UCSD-AML1 (cell line): Measurements from ENCODE around the gene YAE1.

Experiments
- DNase-seq: peaks from one replicate; lab custom pipeline; 2025; ENCODE audit not compliant: unreplicated experiment; lab: John Stamatoyannopoulos, UW

Gene YAE1

DNA sequence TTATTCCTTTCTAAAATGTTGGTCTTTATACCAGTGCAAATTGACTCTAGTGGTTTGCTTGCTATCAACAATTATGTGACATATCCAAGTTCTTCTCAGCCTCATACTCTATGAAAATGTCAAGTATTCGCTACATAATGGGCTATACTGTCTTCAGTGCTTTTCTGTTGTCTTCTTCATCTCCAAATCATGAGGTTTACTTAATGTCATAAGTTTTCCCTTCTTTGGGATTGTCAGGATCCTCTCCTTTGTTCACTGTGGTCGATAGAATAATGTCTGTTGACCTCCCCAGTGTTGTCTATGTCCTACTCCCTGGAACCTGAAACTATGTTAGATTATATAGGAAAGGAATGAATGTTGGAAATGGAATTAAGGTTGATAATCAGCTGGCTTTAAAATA, 40.7 kb downstream of the YAE1 start:
- no peak for DNase-seq

- no peak for DNase-seq
Observed at GRCh38 chr7:39607865-39608264, 41.7 kb downstream of the YAE1 start.

DNA sequence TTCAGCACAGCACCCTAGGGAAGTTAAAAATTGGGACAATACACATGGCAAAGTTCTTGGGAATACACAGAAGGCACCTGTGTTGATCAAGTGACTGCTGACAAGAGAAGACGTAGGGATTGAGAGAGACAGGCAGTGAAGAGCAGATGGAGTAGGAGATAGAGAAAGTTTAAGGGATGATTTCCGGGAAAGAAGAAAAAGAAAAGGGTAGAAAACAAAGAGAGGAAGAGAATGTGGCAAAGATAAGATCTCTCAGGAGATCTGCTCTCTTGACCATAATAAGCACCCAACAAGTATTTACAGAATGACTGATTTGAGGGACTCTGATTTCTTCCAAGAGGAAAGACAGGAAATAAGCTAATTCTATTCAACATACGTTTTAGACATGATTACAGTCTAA, 42.1 kb downstream of the YAE1 start:
- no peak for DNase-seq

DNA sequence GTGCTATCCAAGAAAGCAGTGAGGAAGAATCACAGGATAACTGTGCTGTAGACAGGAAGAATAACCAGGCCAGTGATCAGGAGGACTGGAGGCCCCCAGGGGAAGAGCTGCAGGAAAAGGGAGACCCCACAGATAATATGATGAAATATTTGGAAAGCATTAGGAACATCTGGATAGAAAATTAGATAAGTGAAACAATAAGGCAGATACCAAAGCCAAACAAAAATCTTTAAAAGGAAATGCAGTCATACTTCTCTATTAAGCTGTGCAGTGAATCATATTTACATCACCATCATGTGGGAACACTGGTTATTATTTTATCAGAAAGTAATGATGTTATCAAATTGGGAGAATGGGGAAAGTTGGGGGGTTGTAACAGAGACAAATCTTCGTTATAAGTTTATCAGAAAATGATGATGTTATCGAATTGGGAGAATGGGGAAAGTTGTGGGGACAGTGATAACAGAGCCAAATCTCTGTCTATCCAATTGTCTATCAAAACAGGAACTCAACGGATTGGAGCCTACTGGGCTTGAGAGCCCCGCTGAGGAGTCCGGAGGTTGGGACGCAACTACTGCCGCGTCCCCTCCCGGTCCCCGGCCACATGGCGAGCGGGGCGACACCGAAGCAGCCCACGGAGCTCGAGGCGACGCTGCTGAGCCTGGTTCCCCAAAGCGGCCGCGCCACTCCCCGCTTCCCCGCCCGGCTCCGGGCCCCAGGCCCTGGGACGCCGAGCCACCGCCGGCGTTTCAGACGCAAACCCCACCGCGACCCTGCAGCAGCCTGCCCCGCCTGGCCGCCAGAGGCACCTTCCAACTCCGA, 43.1 kb downstream of the YAE1 start:
- DNase-seq: no peak

DNA sequence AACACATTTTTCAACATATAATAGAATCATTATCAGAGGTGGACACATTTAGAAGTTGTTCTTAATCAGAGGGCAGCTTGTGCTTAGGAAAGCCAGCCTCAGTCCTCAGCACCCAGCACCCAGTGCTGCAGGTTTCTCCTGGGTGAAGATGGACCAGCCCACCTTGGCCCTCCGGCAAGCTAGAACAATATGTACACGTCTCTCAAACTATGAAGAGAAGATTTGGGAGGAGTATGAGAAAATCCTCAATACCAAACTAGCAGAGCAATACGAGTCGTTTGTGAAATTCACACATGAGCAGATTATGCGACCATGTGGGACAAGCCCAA, 43.7 kb downstream of the YAE1 start:
- DNase-seq: no peak

- no peak for DNase-seq
Observed at GRCh38 chr7:39613577-39613976, 47.4 kb downstream of the YAE1 start.

DNA sequence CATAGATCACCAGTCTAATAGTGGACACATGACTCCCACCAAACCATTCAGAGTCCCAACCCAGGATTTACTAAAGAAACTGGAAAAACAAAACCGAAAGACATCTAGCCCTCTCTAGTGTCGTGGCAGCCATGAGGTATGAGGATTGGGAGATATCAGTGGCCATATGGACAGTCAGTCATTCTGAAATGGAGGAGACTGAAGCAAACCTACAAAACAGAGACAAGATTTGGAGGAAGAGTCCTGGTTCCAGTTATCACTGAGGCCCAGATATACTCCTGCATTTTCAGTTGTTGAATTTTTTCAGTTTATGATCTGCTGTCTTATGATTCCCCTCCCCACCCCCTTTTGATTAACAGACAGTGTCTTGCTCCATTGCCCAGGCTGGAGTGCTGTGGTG, 48.1 kb downstream of the YAE1 start:
- no peak for DNase-seq

GRCh38 chr7:39615350-39615975, 49.3 kb downstream of the YAE1 start:
- no peak for DNase-seq

DNA sequence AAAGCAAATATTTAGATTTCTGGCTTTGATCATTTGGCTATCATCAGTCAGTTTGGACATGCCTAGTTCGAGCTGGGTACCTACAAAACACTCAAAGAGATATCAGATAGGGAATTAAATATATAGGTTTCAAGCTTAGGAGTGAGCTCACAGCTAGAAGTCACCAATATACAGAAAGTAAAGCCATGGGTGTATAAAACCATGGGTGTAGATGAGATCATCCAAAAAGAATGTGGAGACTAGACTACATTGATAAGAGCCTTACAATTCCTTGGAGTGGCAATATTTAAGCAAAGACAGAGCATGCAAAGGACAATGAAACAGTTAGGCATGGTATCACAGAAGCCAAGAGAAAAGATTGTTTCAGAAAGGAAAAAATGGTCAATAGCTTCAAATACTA, 49.9 kb downstream of the YAE1 start:
- no peak for DNase-seq

DNA sequence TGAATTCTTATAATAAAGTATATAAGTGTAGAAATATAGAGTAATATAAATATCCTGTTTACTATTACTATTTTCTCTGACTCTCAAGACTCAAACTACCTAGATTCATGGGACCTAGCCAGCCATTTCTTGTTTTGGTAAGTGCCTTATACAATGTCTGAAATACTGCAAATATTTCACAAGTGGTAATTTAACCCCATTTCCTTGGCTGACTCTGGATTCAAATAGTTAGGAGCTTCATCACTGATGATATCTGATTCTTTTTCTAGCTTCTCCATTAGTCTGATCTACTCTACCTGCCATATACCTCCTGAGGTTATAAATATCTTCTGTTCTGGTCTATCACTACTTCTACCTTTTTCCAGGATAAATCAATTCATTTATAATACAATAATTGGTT, 50.8 kb downstream of the YAE1 start:
- no peak for DNase-seq

- no peak for DNase-seq
Observed at GRCh38 chr7:39618868-39619267, 52.7 kb downstream of the YAE1 start.

DNA sequence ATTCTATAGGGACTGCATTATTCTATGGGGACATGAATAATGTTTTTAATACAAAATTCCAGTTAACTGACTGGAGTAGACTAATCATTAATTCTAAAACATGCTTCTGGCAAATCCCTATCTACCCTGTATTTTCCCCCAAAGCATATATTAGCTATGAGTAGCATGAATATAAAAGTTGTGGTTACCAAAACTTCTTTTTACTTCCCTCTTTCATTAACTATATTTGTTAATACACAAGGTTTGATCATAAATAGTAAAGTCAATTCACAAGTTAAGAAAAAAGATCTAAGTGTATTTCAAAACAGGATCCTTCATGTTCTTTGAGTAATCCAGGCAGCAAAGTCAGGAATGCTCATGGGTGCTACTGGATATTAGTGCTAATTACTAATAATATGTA, 54.3 kb downstream of the YAE1 start:
- DNase-seq: no peak

- no peak for DNase-seq
Observed at GRCh38 chr7:39621261-39621660, 55.1 kb downstream of the YAE1 start.

DNA sequence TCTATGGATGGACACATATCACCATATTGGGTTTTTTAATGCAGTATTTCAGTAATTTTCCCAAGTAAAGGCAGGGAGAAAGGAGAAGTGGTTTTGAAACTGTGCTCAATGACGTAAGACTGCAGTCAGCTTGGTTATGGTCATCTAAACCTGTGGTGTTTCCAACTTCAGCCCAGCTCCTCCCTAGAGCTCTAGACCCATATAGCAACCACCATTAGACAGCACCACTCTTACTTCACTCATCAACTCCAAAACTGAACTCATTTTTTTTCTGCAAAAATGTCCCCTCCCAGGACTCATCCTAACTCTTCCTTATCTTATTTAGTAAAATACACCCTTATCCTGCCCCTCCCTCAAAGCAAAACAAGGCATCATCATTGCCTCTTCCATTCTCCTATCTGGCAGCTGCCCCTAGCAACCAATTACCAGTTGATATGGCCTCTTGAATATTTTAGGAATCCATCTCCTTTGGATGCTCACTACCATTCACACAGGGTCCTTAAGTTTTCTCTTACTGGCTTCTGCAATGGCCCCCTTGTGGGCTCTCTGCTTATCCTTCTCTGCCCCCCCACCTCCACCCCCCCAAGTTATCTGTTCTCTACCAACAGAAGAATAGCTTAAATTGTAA, 55.7 kb downstream of the YAE1 start:
- no peak for DNase-seq
